Brain pericyte (primary cell): ENCODE data around the gene PLCH2.

Experiments used
- DNase-seq: peaks from one replicate; pipeline ENCODE4 v3.0.0-alpha.2; 2012; ENCODE audit warnings: low read depth, low spot score

The PLCH2 gene

DNA sequence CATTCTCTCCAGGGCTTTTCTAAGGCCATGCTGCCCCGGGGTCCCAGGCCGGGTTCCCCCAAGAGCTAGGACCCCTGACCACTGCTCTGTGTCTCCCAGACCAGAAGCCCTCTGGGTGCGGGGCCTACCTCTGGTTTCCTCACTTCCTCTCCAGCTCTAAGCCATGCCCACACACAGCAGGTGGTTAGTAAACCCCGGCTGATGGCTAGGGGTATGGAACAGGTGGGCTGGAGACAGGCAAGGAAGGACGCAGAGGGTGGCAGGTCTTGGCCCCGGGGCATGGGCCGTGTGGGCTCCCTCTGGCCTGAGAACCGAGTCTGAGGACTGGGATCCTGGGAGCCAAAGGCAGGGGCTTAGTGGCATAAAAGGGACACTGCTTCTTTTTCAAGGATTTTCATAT, 15.9 kb upstream of the PLCH2 start:
- DNase-seq, result no peak

DNA sequence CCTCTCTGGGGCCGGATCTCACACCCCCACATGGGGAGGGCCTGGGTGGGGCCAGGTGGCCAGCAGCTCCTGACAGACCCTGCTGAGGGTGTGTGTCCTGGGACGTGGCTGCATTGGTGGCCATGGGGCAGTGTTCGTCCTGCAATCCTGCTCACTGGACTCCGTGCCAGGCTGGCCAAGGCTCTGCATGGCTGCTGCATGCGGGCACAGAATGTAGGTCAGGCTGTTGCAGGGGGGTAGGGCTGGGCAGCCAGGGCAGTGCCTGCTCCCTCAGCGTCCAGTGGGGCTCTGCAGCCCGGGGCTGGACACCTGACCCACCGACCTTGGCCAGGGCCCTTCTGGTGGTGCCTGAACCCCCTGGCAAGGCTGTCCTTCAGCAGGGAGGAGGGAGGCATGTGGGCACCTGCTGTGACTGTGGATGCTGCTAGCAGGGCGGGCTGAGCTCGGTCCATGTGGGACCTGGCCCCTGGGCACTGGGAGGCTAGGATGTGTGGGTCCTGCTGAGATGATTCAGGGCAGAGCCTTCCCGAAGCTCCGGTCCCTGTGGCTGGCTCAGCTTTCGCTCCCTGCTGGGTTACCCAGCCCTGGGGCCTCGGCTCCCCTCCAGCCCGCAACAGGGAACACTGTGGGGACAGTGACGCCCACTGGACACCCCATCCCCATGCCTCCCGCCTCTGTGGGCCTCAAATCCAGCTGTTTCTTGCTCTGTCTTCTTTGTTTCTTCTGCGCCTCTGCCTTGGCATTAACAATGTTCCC, 14.9 kb upstream of the PLCH2 start:
- DNase-seq, result no peak

DNA sequence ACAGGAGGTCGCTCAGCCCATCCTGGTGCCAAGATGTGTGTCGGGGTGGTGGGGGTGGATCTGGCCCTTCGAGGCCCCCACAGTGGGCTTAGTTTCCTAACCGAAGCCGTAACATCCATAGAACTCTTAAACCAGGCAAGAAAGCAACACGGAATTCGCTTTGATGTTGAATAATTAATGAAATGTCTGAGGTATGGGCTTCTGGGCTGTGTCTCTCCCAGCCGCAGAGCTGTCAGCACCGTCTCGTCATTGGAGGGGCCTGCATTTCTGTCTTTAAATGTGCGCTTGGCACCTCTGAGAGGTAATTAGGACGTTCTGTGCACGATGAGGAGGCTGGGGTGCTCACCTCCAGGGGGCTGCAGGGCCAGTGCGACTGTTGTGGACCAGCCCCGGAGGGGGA, 13.3 kb upstream of the PLCH2 start:
- DNase-seq, result no peak

DNA sequence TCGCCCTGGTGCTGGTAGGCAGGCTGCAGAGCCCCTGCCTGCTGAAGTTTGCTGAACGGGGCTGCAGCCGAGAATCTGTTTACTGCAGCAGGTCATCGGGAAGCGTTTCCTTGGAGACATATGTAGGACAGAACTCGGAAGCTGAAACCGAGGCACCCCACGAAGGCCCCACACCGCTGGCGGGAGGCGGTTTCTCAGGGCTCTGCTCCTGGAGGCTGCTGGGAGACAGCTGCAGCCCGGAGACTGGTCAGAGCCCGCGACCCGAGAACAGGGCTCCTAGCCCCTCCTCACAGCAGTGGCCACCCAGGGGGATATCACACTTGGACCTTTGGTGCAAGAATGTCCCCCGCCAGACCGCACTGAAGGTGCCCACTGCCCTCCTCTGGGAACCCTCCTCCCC, 12.7 kb upstream of the PLCH2 start:
- peak; percentile 46 for DNase-seq

DNA sequence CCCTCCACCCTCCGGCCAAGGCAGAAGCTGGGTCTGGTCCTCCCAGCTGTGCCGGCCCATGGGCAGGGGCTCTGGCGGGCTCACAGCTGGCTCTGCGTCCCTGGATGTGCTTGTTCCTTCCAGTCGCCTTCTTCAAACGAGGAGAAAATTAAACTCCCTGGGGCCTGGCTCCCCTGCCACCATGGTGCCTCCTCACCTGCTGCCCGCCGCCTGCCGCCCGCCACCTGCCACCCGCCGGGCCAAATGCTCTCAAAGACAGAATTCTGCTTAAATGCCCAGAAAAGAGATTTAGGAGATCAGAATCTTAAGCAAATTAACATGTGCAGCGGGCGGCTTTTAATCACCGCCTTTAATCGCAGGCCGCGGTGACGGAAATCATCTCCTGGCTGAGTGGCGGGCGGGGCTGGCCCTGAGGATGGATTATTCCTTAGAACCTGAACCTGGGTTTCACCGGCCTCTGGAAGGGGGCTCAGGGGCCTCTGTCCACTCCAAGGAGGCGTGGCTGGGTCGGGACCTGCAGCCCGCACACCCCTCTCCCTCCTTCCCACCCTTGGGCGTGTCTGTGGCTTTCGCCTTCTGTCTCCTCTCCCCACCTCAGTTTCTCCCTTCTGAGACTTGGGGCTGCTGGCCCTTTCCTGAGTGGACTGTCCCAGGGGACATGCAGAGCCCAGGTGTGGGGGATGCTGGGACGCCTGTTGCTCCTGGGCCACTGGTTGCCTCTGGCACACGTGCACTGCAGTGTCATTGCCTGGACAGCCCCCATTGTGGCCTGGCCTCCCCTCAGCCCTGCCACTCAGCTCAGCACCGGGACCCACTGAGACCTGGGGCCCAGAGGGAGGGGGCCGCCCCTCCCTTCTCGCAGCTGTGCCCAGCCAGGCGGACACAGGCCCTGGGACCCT, 10.5 kb upstream of the PLCH2 start:
- no peak for DNase-seq

DNA sequence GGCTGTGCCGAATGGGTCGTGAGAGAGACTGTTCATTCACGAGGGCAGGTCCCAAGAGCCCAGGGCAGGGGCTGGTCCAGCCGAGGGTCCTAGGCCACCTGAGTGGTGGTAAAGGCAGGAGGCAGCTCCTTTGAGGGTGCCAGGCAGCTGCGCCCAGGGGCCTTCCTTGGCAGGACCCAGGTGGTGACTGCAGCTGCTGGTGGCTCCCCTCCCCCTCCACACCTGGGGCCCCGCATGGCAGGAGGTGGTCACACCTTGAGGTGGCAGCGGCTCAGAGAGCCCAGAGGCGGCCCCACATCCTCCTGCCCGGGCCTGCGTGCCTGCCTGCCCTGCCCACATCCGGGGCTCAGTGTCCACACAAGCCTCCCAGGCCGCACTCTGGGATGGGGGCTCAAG, 9.8 kb upstream of the PLCH2 start:
- no peak for DNase-seq

DNA sequence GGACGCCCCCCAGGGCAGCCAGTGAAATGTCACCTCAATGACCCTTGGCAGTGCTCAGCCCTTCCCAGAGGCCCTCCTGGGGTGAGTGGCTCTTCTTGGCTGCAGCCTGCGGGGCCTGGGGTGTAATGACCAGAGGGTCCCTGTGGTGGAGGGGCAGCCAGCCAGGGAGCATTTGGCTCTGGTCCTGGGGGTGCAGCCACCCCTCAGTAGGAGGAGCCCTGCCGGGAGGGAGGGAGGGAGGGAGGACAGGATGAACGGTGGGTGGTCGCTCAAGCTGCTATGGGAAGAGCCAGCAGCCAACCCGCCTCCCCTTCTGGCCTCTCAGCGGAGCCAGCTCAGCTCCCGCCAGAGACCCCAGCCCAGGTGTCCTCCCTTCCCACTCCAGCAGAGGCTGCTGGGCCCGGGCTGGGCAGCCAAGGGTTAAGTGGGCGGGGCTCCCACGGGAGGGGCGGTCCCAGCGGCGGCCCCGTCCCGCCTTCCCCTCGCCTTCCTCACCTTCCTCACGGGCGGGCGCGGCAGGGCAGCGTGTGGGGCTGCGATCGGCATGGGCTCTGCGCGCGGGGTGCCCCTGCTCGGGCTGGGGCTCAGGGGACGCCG, 9.0 kb upstream of the PLCH2 start:
- DNase-seq, result no peak

DNA sequence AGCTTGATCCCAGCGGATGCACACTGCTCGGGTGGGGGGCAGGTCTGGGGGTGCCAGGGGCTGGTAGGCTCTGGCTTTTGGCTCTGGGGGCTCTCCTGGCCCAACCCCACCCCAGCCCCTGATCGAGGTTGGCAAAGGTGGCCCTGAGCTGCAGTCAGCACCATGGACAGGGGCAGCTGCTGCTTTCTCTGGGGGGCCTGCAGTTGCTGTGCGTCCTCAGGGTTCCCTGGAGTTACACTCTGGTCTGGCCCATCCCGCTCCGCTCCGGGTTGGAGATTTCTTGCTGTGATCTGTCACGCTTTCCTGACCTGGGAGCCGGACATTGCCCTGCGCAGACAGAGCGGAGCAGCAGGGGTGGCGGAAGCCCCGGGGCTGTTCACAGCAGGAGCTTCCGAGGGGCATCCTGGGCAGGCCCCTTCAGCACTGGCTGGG, 8.0 kb upstream of the PLCH2 start:
- no peak for DNase-seq

DNA sequence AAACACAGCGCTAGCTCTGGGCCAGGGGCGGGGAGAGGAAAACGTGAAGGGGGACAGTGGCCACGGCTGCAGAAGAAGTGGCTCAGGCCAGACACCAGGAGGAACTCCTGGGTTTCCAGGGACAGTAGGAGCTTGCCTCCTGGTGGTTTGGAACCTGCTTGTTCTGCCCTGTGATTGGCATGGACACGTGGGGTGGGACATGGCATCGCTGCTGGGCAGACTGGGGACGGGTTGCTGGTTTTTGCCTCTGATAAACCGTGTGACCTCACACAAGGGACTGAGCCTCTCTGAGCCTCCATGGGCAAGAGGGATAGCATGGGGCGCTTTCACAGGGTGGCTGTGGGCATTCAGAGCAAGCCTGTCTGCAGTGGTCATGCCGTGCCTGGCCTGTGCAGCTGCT, 7.5 kb upstream of the PLCH2 start:
- no peak for DNase-seq

DNA sequence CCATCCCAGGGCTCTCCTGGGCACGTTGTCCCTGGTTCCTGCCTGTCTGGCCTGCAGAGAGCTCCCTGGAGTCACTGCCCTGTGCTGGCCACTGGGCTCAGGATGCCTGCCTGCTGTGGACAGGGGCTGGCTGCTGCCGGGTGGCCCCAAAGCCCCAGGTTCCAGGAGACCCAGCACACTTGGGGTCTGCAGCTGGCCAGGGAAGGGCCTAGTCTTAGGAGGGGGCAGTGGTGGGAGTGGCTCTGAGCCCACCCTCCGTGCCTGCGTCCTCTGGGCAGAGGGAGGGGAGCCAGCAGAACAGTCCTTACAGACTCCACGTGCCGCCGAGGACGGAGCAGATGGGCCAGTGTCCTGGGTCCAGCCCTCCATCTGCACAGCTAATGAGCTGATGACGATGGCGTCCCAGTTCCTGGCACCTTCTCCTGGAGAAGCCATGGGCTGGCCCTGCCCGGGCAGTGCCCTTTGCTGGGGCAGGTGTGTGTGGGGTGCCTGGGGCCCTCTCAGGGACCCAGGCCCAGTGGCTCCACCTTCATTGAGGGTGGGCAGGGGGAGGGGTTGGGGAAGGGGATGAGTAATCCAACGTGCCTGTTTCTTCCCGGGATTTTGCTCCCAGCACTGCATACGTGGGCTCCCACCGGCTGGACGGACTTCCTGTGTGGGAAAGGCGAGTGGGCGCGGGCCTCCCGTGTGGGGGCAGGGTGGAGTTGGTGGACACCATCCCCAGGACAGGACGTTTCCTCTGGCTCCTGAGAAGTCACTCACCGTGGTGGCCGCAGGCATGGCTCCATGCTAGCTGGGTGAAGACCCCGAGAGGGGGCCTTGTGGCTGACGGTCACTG, 6.8 kb upstream of the PLCH2 start:
- no peak for DNase-seq

DNA sequence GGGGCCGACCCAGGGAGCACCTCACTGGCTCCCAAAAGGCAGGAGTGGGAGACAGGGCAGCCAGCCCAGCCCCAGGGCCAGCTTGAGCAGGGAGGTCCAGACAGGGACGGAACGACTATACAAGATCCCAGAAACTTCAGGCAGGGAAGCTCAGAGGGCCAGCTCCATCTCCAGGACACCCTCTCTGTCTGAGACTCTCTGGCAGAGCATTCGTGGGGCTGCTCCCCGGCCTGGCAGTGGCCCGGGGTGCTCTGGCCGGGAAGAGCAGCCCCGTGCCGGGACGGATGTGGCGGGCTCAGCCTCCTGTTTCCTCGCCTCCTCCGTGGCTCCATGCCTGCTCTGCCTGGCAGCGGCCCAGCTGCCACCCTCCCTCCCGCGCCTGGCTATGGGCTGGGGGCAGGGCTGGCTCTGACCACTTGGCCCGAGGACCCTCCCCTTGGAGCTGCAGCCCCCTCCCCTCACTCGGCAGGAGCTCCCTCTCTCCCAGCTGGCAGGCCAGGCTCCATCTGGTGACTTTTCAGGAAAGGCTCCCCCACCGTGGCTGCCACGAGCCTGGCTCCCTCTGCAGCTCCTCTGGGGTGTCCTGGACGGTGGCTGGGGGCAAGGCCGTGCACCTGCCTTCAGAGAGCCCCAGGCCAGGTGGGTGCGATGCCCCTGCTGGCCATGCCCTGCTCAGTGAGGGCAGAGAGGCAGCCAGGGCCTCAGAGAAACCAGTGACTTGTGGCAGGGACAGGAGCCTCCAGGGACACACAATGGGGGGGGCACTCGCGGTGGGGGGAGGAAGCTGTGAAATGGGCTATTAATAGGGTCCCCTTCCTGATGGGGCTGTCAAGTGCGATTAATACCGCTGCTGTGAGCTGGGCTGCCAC, 5.6 kb upstream of the PLCH2 start:
- no peak for DNase-seq

DNA sequence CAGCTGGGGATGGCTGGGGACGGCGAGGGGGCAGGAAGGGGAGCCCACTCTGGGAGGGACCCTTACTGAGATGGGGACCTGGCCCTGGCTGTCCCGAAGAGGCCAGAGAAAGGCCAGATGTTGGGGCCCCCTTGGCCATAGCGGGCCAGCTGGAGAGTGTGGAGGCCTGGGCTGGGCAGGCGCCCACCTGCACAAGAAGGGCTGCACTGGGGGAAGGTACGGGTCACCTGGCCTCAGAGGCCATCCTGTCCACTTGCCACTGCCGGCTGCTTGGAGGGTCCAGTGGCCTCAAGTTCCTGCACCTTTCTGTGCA, 5.0 kb upstream of the PLCH2 start:
- no peak for DNase-seq

DNA sequence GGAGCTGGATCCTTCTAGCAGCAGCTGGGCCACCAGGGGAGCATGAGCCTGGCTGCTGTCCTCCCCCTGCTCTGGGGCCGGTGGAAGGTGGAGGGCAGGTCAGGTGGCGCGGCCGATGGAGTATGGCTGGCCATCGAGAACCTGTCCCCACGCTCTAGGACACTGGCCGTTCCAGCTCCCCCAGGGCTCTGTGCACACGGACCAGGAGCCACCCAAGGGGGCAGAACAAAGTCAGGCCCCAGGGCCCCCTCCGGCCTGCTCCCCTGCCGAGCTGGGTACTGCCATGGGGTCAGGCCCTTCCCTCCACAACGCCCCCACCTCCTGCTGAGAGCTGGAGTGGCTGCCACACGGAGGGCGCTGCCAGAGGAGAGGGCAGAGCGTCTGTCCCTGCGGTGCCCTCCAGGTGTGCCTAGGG, 4.5 kb upstream of the PLCH2 start:
- DNase-seq, result no peak

DNA sequence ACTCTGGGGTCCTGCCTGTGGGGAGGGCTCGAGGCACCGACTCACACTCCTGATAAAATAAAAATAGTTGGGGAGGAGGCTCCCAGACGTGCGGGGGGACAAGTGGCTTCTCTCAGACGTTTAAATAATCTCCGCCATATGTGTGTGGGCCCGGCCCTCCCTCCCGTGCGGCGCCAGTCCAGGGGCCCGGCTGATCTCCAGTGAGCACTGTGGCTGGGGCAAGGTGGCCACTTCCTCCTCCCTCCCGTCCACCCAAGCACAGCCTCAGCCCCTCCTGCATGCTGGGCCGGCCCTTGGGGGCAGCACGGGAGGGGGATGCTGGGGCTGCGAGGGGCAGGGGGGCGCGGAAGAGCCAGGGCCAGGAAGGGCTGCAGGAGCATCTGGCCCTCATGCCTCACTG, 4.0 kb upstream of the PLCH2 start:
- no peak for DNase-seq

DNA sequence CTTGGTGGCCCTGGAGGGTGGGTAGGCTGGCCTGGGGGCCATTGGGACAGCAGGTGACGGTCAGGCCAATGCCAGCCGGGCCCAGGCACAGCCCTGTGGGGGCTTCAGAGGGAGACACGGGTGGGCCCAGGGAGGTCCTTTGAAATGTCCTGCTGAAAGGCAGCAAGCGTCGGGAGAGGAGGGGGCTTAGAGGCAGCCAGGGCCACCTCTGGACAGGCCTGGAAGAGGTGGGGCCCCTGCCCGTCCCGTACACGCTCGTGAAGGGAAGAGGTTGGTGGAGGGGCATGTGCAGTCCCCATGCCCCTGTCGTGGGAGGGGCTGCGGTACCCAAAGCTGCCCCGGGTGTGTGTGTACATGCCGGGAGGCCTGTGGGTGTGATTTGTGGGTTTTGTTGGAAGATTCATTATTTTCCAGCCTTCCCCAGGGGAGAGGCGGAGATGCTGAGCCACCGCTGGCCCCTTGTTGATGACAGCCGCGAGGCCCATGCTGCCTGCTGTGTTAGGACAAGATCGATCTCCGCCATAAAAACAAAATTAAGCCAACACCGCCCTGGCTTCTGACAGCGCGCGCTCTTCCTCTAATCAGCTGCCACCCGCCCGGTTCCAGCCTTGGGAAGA, 3.4 kb upstream of the PLCH2 start:
- DNase-seq, result no peak

DNA sequence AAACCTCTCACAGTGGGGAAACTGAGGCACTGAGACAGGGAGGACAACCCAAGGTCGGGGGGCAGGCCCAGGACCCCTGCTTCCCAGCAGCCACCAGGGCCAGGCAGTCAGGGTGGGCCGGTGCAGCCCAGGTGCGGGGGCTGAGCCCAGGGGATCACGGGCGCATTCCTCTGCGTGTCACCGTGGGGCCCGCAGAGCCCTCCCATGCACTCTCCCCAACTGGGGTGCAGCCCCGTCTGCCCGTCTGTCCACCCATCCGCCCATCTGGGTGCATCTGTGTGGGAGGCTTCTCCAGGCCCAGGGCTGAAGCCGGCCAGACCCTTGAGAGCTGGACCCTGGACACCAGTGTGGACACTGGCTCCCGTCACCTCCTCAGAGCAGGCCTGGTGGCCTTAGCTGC, 2.9 kb upstream of the PLCH2 start:
- DNase-seq, result no peak

DNA sequence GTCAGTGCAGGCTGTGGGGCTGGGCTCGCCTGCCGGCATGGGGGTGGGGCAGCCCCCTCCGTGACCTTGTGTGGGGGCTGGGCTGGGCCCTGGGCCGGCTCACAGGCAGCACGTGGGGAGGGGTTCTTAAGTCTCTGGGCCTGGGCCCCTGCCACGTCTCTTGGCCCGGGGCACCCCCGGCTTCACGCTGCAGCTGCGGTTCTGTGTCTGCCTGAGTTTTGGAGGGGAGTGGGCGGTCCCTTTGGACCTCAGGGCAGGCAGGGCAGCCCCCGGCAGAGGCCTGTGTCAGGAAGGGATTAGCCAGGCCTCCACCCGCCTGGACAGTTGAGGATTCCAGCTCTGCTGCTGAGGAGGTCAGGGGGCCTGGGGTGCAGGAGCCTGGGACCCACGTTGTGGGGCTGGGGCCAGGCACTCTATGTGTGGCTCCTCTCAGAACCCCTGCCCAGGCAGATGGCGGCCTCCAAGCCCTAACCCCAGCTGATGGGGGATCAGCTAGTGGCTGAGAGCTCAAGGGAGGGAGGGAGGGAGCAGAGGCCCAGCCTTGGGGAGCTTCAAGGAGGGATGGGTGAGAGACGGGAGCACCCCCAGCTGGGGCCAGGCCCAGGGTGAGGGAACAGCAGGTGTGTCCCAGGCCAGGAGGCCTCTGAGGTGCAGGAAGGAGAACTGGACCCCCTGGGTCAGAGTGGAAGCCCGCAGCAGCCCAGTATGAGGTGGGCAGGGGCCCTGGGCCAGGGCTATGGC, 1.8 kb upstream of the PLCH2 start:
- no peak for DNase-seq

DNA sequence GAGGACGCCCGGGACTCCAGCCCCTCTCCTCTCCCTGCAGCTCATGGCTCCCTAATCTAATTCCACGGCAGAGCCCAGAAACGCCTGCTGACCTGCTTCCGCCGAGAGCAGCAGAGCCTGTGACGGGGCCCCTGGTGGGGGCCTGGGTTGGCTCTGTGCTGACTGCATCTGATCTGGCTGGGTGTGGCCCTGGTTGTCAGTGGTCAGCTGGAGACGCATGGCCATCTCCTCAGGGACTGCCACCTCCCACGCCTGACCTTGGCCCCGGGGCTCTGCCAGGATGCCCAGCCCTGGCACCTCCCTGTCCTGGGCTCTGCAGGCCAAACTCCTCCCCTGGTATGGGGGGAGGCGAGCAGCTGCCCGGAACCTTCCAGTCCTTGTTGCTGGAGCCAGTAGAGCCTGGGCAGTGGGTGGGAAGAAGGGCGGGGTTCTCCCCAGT, 1.1 kb upstream of the PLCH2 start:
- no peak for DNase-seq

DNA sequence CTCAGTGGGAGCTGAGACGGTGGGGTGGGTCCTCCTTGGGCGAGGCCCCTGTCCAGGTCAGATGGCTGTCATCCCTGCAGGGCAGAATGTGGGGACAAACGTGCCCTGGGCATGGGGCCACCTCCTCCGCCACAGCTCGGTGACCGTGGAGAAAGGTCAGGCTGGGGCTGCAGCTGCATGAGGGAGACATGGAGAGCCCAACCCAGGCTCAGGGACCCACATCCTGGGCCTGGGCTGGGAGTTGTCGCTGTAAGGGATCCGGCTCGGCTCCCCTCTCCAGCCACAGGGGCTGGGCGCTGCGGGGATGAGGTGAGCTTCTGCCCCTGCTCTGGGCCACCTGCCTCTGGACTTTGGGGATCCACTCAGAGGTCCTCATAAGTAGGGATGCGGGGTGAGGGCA, 518 bp upstream of the PLCH2 start:
- DNase-seq, result no peak

DNA sequence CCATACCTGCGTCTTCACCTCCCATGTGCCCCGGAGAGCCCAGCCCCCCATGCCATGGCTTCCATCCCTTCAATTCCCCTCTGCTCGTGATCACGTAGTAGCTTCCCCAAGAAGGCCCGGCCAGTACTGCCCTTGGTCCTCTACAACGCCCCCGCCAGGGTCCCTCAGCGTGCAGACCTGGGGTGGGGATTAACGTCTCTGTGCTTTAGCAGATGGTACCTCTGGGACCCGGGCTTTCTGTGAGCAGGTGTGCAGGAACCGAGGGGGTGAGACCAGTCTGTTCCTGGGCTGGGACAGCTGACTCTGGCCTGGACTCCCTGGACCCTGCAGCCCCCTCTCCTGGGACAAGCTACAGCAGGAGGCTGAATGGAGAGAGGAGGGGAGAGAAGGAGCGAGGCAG, 1.2 kb downstream of the PLCH2 start:
- no peak for DNase-seq
